ENCODE data around the gene DMRTA1.
"Not testable (repeated sequence)": the region's sequence is repeated elsewhere in the genome, so short reads cannot be mapped to it uniquely, and the experiment has no call there.

The DMRTA1 gene

GRCh38 chr9:22446589-22446949 is at the start of gene DMRTA1:
TSS of gene DMRTA1 (plus strand) at chr9:22446824. CDS start at chr9:22447066, 242 bp downstream.
- no peak for DNase-seq

GRCh38 chr9:22401671-22402070 is 45.0 kb upstream of the DMRTA1 start:
- no peak for DNase-seq

GRCh38 chr9:22405869-22406659 is 40.6 kb upstream of the DMRTA1 start:
- no peak for DNase-seq

GRCh38 chr9:22413884-22414283 is 32.7 kb upstream of the DMRTA1 start:
- DNase-seq, result no peak

- no peak for DNase-seq
Measured at GRCh38 chr9:22415941-22416691, 30.5 kb upstream of the DMRTA1 start.

- no peak for DNase-seq
Measured at GRCh38 chr9:22416692-22417060, 29.9 kb upstream of the DMRTA1 start.

GRCh38 chr9:22423566-22423965 is 23.1 kb upstream of the DMRTA1 start:
- no peak for DNase-seq

GRCh38 chr9:22424616-22425015 is 22.0 kb upstream of the DMRTA1 start:
- no peak for DNase-seq

GRCh38 chr9:22425551-22425950 is 21.1 kb upstream of the DMRTA1 start:
- no peak for DNase-seq

GRCh38 chr9:22427226-22427880 is 19.3 kb upstream of the DMRTA1 start:
- no peak for DNase-seq

GRCh38 chr9:22433691-22434090 is 12.9 kb upstream of the DMRTA1 start:
- no peak for DNase-seq

GRCh38 chr9:22435252-22435651 is 11.4 kb upstream of the DMRTA1 start:
- DNase-seq, result not testable (repeated sequence)

GRCh38 chr9:22437461-22438067 is 9.1 kb upstream of the DMRTA1 start:
- not testable (repeated sequence) for DNase-seq

GRCh38 chr9:22440841-22441240 is 5.8 kb upstream of the DMRTA1 start:
- no peak for DNase-seq

GRCh38 chr9:22446950-22447617 is 460 bp downstream of the DMRTA1 start:
- no peak for DNase-seq

GRCh38 chr9:22447618-22448305 is 1.1 kb downstream of the DMRTA1 start:
- DNase-seq, result no peak

GRCh38 chr9:22449719-22450118 is 3.1 kb downstream of the DMRTA1 start:
- no peak for DNase-seq

GRCh38 chr9:22452415-22453010 is 5.9 kb downstream of the DMRTA1 start:
- DNase-seq, result no peak

GRCh38 chr9:22454016-22454415 is 7.4 kb downstream of the DMRTA1 start:
- DNase-seq, result no peak

GRCh38 chr9:22455181-22455580 is 8.6 kb downstream of the DMRTA1 start:
- no peak for DNase-seq

- no peak for DNase-seq
Measured at GRCh38 chr9:22457448-22457847, 10.8 kb downstream of the DMRTA1 start.

- DNase-seq, result no peak
Measured at GRCh38 chr9:22463205-22463604, 16.6 kb downstream of the DMRTA1 start.
